Left colon (tissue), 2 donors: ENCODE results near the gene EFNA5. TPM values are rescaled to one million over a fixed set of nuclear protein-coding genes. Genes with fewer than 3 reads are reported as not detected.

Experiments used
- ATAC-seq: fragments of 200-7000 bp; cut with Tn5 transposase; one replicate; pipeline ENCODE4 v1.9.1; 2020; ENCODE audit warnings: mild to moderate bottlenecking, moderate library complexity
- DNase-seq, 2 donors: peaks; one replicate each; pipeline ENCODE4 v3.0.0-alpha.2; 2020
- intact Hi-C, 2 donors: fragments of 100-400 bp; cut with DNase I in 1 of 2; cut with micrococcal nuclease in 1 of 2; formaldehyde crosslinking; loops; one replicate each; pipeline versions ENCODE4 v1.11.2 to v1.14.0; 2022; cut with DNase I, micrococcal nuclease
- long read RNA-seq: library from polyadenylated mRNA; unstranded; transcript quantifications from one replicate; pipeline ENCODE4 v2.0.0, GENCODE V29; 2021
- total RNA-seq, 2 donors: library from RNA; stranded (reverse); fragmentation: NEBNext Ultra II Directional; extraction: Animal tissue kit (Norgen Biotek cat#: 25700); gene quantifications; one replicate each; pipeline ENCODE4 v1.2.1, GENCODE V29; 2021
- donor health status: DM: no; HTN: no; CAD: no.
- donor health status: DM: yes; HTN: yes; CAD: no.

The EFNA5 gene
- total RNA-seq: 10 to 100 TPM; 10.4 to 19.1 TPM
- long read RNA-seq, partial matches to known transcripts: 0 of 5 reads
- long read RNA-seq, other reads (novel, unspliced or antisense): 5 of 5 reads

GRCh38 chr5:107670932-107671741 lies at the start of gene EFNA5:
Gene EFNA5, minus strand, starts transcription at chr5:107670937.
- intact Hi-C loops: no loop called here
- DNase-seq: peak; percentile 43 to 52
- ATAC-seq: peak; percentile 31

- ATAC-seq: no peak
- intact Hi-C loops: no loop called here
- DNase-seq: no peak
Observed at GRCh38 chr5:107719034-107719606, 48.4 kb upstream of the EFNA5 start.

DNA sequence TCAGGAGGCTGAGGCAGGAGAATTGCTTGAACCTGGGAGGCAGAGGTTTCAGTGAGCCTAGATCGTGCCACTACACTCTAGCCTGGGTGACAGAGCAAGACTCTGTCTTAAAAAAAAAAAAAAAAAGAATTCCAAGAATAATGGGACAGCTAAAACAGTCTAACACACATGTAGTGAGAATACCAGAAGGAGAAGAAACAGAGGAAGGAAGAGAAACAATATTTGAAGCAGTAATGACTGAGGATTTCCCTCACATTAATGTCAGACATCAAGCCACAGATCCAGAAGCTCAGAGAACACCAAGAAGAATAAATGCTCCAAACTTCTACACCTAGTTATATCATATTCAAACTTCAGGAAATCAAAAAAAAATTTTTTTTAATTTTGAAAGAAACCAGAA lies 47.1 kb upstream of the EFNA5 start:
- DNase-seq (no peak), ATAC-seq (no peak)
- intact Hi-C loops: no loop called here

DNA sequence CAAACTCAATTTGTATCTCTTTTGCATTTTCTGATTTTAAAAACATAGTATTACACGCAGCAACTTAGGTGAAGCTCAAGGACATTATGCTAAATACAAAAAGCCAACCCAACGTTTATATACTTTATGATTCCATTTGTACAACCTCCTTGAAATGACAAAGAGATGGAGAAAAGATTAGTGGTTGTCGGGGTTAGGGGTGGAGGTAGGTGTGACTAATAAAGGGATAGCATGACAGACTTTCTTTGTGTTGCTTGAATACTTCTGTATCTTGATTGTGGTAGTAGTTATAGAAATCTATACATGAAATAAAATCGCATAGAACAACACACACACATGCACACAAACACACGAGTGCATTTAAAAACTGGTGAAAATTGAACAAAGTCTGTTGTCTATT lies 42.5 kb upstream of the EFNA5 start:
- ATAC-seq (no peak), DNase-seq (no peak)
- intact Hi-C loops: no loop called here

DNA sequence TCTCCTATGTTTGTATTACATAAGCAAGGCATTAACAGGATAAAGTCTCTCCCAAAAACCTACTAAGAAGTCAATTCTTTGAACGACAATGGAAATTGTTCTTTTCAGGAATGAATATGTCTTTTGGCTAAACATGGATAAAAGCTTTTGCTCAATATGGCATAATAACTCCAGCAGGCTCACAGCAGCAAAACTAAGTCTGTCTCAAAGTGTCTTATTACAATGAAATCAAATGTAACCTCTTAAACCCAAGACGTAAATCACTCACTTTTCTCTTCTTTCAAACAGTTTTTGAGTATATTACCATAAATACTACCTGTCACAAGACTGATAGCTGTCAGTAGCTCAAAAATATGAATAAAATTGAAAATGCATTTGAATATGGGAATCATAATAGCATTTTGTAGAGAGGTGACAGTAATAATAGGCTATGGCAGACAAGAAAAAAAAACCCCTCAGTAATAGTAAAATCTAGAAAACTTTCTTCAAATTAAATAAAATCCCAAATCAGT lies 41.7 kb upstream of the EFNA5 start:
- no peak for DNase-seq
- intact Hi-C loops: no loop called here
- ATAC-seq: no peak

DNA sequence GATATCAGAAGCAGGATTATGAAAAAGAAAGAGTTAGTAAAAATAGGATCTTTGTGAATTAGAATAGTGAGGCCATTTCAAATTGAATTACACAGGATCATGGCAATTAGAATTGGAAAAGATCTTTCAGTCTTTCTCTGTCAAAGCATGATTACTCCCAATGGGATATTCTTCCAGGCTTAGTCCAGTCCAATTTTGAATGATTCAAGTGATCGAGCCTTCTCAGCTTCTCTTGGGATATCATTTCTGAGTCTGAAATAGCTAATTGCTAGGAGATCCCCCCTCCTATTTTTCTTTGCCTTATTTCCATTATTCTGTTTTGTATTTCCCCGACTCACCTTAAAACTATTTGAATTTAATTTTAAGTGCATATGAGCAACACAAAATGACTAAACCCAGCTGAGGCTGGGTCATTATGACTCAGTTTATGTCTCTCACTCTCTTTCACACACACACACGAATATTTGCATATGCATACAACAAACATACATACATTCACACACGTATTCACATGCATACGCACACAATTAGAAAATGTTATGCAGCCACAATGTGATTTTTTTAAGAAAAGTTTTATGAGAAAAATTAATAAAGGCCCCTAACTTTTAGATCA lies 34.8 kb upstream of the EFNA5 start:
- DNase-seq: no peak
- no peak for ATAC-seq
- intact Hi-C loops: no loop called here

DNA sequence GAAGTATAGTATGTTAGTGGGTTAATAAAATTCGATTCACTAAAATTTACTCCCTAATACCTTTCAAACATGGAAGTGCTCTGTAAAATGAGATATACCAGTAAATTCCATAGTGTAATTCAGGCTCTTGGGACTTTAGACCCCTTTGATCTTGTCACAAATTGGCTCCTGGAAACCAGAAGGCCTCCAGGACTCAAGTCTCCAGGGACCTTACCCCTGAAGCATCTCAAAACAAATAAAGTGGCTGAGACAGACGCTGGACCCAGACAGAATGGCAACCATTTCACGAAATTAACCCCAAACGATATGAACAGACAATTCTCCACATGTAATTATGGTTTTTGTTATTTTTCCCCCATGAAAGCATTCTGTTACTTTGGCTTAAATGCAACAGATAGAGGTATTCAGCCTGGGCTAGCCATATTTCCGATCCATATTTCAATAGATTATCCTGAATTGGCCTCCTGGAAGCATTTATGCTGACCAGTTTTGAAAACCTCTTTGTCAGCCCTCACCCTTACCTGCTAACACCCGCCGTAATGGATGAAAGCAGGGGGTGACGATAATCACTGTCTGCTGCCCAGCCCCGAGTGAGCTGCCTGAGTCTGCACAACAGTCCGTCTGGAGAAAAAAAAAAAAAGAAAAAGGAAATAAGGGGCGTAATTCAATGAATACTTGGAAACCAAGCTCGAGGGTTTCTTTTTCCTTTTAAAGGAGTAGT lies 34.1 kb upstream of the EFNA5 start:
- DNase-seq: no peak
- intact Hi-C loops: no loop called here
- ATAC-seq: no peak

DNA sequence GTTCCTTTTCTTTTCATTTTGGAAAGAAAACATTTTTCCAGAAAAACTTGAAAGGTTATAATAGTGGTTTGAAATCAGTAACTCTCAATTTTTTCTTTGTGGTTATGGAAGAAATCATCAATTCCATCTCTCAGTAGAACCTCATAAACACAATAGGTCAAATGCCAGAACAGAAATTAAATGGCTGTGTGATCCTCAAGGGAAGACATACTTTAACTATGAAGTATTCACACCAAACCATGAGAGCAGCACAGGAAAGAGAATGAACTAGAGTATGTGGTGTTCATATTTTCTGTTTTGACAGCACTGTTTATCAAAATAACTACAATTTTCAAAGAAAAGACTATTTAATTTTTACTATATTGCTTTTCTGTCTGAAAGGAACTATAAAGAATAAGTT lies 29.7 kb upstream of the EFNA5 start:
- no peak for DNase-seq
- intact Hi-C loops: no loop called here
- ATAC-seq: no peak

DNA sequence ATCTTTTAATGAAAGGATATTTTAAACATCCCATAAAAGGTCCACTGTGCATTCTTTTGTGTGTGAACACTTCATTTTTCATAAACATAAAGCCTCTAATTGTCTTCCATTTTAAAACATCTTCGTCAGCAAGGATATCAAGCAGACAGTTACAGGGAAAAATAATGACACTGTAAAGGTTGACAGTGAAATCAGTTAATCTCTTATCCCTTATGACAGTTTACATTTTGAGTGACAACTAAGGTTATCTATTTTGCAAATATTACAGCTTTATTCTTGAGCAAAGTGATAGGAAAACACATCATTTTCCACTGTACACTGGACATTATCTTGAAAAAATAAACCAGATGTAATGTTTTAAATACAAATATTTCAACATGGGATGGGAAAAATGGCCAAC lies 28.7 kb upstream of the EFNA5 start:
- intact Hi-C loops: no loop called here
- DNase-seq (no peak), ATAC-seq (no peak)

- no peak for DNase-seq
- intact Hi-C loops: no loop called here
- no peak for ATAC-seq
Observed at GRCh38 chr5:107698286-107698685, 27.5 kb upstream of the EFNA5 start.

GRCh38 chr5:107696498-107696897 lies 25.8 kb upstream of the EFNA5 start:
- no peak for ATAC-seq
- intact Hi-C loops: no loop called here
- DNase-seq: no peak

GRCh38 chr5:107696080-107696479 lies 25.3 kb upstream of the EFNA5 start:
- no peak for DNase-seq
- no peak for ATAC-seq
- intact Hi-C loops: no loop called here

DNA sequence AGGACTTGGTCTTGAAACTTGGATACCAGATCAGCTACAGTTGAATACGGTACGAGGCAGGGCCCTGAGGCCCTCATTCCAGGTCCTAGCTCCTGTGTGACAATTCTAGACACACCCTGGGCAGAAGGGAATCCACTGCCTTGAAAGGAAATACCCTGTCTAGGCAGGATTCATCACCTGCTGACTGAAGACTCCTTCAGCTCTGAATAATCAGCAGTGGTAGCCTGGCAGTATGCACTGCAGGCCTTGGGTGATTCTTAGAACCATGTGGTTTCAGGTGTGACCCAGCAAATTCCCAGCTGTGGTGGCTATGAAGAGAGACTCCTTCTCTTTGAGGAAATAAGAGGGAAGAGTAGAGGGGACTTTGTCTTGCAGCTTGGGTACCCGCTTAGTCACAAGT lies 17.2 kb upstream of the EFNA5 start:
- DNase-seq (no peak), ATAC-seq (no peak)
- intact Hi-C loops: no loop called here

DNA sequence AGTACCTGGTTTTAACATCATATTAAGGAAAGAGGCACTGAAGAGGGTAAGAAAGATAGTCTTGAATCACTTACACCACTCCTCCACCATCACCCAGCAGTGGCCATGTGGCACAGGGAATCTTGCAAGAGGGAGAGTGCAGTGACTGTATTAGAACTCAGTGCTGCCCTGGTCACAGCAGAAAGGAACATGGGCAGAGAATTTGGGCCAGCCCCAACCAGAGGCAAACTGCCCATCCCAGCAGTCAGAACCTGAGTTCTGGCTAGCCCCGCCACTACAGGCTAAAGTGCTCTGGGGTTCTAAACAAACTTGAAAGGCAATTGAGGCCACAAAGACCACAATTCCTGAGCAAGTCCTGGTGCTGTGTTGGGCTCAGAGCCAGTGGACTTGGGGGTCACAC lies 16.7 kb upstream of the EFNA5 start:
- DNase-seq: no peak
- ATAC-seq: no peak
- intact Hi-C loops: no loop called here

GRCh38 chr5:107682533-107682932 lies 11.8 kb upstream of the EFNA5 start:
- intact Hi-C loops: no loop called here
- ATAC-seq (no peak), DNase-seq (no peak)

GRCh38 chr5:107680799-107681198 lies 10.1 kb upstream of the EFNA5 start:
- ATAC-seq: no peak
- DNase-seq: no peak
- intact Hi-C loops: no loop called here

GRCh38 chr5:107680099-107680498 lies 9.4 kb upstream of the EFNA5 start:
- intact Hi-C loops: no loop called here
- no peak for ATAC-seq

DNA sequence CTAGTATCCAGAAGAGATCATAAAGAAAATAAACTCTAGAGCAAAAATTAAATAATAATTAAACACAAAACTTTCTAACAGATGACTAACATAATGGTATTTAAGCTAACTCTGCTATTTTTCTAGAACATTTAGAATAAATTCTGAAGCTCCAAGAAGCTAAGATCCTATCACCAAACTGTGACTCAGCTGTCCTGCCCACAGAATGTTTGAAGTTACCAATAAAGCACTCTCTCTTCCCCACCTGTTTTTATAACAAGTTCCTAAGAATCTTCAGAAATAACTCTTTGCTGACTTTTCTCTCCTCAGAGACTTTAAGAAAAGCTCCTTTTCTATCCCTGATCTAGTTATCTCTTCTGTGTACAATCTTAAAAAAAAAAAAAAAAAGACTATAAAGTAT lies 6.0 kb upstream of the EFNA5 start:
- ATAC-seq: no peak
- intact Hi-C loops: no loop called here
- no peak for DNase-seq

More at GRCh38 chr5:107680099-107680498, 9.4 kb upstream of the EFNA5 start:
- DNase-seq: no peak

DNA sequence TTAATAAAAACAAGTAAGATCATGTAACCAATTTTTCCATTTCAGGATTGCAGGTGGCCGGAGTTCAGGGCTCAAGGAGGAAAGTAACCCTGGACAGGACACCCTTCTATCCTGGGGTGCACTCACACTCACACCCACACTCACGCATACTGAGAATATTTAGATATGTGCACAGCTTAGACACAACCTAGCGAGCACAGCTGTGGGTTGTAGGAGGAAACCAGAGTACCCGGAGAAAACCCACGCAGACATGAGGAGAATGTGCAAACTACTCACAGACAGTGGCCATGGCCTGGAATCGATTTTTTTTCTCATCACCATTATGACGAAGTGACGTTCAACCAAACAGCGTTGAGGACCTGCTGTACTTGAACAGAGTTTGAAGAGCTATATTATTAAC lies 4.5 kb upstream of the EFNA5 start:
- no peak for ATAC-seq

More for the DNA sequence above, 4.5 kb upstream of the EFNA5 start:
- DNase-seq: no peak
- intact Hi-C loops: no loop called here
